Measurements from ENCODE around the gene CTDSPL.

The CTDSPL gene

DNA sequence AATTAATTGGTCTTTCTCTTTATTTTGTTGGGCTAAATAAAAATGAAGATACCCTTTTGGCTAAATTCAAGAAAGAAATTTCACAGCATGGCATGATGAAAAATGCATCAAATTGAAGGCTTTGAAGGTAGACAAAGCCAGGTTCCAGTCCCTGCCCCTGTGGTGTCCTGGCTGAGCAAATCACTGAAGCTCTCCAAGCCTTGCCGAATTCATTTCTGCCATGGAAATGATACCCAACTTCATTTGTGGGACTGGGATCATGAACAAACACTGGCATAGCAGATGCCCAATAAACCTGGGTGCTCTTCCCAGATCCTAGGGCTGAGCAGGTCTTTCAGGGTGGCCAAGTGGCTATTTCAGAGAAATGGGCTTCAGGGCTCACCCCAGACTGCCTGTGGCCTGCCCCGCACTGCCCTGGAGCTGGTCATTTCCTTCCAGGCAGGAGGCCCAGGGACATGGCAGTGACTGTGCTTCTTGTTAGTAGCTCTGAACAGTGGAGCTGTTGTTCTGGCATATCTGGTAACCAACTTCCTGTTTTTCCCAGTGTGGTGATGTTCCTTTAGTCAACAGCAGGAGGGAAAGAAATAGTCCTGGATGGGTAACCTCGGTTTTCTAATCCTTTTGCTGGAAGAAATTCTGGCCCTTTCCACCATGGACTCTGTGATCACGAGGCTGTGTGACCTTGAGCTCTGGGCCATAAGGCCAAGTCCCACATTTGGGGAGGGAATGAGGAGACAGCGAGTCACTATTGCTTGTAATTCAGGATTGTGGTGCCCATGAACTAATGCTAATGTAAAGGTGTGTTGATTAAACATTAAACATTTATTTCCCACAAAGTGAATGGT, 47.6 kb downstream of the CTDSPL start:
- Mint-ChIP-seq H3K27ac (peak overlapping the region in 1 of 3 experiments; percentile 90), H3K4me1 (peaks cover 64% of the 10 kb centered on the region), H3K36me3 (ENCODE audit: low read depth) (peaks cover 28% of the 10 kb centered on the region), H3K27me3 (ENCODE audit: low read depth) (no peaks in the 10 kb centered on the region), H3K9me3 (peaks cover 6% of the 10 kb centered on the region), H3K4me3 (no peak overlapping the region)
- TF ChIP-seq, protein P1, sequence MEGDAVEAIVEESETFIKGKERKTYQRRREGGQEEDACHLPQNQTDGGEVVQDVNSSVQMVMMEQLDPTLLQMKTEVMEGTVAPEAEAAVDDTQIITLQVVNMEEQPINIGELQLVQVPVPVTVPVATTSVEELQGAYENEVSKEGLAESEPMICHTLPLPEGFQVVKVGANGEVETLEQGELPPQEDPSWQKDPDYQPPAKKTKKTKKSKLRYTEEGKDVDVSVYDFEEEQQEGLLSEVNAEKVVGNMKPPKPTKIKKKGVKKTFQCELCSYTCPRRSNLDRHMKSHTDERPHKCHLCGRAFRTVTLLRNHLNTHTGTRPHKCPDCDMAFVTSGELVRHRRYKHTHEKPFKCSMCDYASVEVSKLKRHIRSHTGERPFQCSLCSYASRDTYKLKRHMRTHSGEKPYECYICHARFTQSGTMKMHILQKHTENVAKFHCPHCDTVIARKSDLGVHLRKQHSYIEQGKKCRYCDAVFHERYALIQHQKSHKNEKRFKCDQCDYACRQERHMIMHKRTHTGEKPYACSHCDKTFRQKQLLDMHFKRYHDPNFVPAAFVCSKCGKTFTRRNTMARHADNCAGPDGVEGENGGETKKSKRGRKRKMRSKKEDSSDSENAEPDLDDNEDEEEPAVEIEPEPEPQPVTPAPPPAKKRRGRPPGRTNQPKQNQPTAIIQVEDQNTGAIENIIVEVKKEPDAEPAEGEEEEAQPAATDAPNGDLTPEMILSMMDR (IDR thresholded peaks at IDR 0.05; ENCODE audit: unreplicated experiment in 3 of 3), result no peak

DNA sequence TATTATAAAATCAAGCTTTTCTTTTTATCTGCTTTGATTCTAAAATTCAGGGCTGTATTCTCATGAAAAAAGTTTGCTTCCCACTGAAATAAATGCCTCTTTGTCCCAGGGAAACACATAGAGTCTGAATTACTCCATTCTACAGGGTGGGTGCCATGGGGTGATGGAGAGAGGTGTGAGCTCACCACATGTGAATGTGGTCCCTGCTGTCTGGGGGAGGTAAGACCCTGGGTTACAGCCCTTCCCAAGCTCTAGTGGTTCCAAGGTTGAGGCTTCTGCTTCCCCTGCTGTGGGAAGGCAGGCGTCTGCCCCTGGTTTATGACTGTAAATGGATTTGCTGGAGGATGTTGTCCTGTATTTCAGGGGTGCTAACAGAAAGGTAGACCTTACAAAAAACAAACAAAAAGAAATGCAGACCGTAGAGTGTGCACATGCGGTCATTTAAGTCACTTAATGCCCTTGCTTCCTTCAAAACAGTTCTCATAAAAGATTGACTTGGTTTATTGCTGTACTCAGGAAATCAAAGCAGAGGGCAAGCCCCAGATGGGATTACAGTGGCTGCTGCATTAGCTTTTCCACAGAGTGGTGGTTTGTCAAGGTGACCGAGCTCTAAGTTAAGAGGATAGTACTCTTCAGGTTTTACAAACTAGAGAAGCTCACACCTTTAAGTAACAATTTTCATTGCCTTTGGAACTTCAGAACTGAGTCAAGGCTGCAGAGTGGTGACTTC, 49.2 kb downstream of the CTDSPL start:
- Mint-ChIP-seq H3K27ac (peak overlapping the region; percentile 50 to 90 (median 75)), H3K4me3 (no peak overlapping the region), H3K27me3 (ENCODE audit: low read depth) (no peaks in the 10 kb centered on the region), H3K9me3 (peaks cover 14% of the 10 kb centered on the region), H3K4me1 (peaks cover 48% of the 10 kb centered on the region), H3K36me3 (ENCODE audit: low read depth) (peaks cover 43% of the 10 kb centered on the region)
- TF ChIP-seq, protein P1 (IDR thresholded peaks at IDR 0.05; ENCODE audit: unreplicated experiment in 3 of 3), result no peak

DNA sequence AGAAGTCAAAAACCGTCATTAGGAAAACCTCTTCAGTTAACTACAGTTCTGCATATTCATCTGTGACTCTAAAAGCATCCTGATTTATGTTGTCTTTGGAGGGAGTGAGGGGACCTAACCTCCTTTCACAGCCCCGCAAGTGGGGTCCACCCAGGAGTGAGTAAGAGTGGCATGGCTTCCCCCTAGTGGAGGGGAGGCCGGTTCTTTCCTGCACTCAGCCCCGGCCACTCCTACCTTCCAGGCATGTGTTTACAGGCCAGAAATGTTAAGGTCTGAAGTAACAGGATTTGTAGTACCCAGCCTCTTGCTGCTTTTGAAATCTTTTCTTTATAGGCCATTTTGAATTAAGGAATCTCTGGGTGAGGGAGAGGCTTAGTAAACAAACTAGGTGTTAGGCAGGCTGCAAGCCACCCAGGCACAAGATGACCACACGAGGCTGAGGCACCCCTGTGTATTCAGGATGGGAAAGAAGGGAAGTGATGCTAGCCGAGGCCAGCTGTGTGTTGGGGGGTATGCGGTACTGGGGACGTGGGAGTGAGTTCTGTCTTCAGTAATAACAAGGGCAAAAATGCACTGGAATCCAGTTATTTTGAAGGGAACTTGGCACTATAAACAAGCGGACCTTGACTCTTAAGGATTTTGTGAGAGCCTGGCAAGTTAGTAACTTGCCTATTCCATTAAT, 50.5 kb downstream of the CTDSPL start:
- Mint-ChIP-seq H3K9me3 (peaks cover 14% of the 10 kb centered on the region), H3K4me3 (no peak overlapping the region), H3K27ac (peak overlapping the region; percentile 7 to 90 (median 51)), H3K36me3 (ENCODE audit: low read depth) (peaks cover 46% of the 10 kb centered on the region), H3K27me3 (ENCODE audit: low read depth) (no peaks in the 10 kb centered on the region), H3K4me1 (peaks cover 45% of the 10 kb centered on the region)
- TF ChIP-seq, protein P1 (IDR thresholded peaks at IDR 0.05; ENCODE audit: unreplicated experiment in 3 of 3), result peak in 1 of 3 experiments; percentile 15

DNA sequence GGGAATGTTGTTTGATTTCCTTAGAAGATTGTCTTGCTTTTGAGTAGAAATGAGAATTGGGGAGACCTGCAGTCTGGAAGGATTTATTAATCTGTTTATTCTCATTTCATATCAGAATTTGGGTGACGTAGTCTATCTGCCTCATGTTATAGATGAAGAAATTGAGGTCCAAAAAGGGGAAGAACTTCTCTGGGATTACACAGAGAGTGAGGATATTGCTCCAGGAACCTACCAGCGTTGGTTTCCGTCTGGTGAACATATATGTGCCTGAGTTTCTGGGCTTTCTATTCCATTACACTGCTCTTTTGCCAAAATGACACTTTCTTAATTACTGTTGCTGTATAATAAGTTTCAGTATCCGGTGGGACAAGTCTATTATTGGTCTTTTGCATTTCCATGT, 51.8 kb downstream of the CTDSPL start:
- H3K4me1 Mint-ChIP-seq, result peaks cover 45% of the 10 kb centered on the region
- H3K27me3 Mint-ChIP-seq (ENCODE audit: low read depth), result no peaks in the 10 kb centered on the region
- TF ChIP-seq, protein P1 (IDR thresholded peaks at IDR 0.05; ENCODE audit: unreplicated experiment in 3 of 3), result no peak

DNA sequence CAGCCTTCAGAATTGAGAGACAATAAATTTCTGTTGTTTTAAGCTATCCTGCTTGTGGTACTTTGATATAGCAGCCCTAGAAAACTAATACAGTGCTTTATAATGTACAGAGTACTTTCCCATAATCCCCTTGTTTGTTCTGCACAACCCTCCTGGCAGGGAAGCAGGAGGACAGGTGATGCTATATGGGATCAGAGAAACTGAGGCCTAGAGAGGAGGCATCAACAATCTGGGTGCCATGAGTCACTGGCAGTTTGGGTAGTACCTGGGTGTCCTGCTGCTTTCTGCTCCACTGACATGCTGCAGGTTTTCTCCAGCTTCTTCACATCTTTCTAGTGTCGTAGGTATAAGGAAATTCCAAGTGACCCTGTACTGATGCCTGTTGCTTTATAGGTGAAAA, 55.0 kb downstream of the CTDSPL start:
- H3K4me3 Mint-ChIP-seq, result no peak overlapping the region
- peaks cover 40% of the 10 kb centered on the region for H3K36me3 Mint-ChIP-seq (ENCODE audit: low read depth)
- peak overlapping the region; percentile 12 to 67 (median 41) for H3K27ac Mint-ChIP-seq
- peaks cover 50% of the 10 kb centered on the region for H3K4me1 Mint-ChIP-seq
- no peaks in the 10 kb centered on the region for H3K27me3 Mint-ChIP-seq (ENCODE audit: low read depth)
- peaks cover 14% of the 10 kb centered on the region for H3K9me3 Mint-ChIP-seq
- TF ChIP-seq, protein P1 (IDR thresholded peaks at IDR 0.05; ENCODE audit: unreplicated experiment in 3 of 3), result no peak

More for the DNA sequence above, 51.8 kb downstream of the CTDSPL start:
- peaks cover 46% of the 10 kb centered on the region for H3K36me3 Mint-ChIP-seq (ENCODE audit: low read depth)
- H3K9me3 Mint-ChIP-seq, result peaks cover 14% of the 10 kb centered on the region
- H3K4me3 Mint-ChIP-seq, result no peak overlapping the region
- peak overlapping the region in 1 of 3 experiments; percentile 24 for H3K27ac Mint-ChIP-seq

Data from nephron (organoid).